ELR (cell line): ENCODE results near the gene MX2.
"Not testable (repeated sequence)": the region's sequence is repeated elsewhere in the genome, so short reads cannot be mapped to it uniquely, and the experiment has no call there.

Experiments used
- DNase-seq: peaks from one replicate; pipeline ENCODE4 v3.0.0-alpha.2; 2015; ENCODE audit warnings: low read depth

Gene MX2

DNA sequence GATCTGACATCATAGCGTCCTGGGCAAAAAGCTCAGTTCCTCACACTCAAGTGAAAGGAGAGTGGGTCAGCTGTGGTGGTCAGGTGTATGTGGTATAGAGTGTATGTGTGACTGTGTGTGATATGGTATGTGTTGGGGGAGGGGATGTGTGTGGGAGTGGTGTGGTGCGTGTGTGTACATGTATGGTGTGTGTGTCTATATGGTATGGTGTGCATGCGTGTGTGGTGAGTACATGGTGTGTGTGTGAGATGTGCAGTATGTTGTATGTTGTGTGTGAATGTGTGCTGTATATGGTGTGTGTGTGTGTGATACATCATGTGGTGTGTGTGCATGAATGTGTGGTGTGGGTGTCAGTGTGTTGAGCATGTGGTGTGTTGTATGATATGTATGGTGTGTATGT lies 24.3 kb upstream of the MX2 start:
- DNase-seq, result no peak

DNA sequence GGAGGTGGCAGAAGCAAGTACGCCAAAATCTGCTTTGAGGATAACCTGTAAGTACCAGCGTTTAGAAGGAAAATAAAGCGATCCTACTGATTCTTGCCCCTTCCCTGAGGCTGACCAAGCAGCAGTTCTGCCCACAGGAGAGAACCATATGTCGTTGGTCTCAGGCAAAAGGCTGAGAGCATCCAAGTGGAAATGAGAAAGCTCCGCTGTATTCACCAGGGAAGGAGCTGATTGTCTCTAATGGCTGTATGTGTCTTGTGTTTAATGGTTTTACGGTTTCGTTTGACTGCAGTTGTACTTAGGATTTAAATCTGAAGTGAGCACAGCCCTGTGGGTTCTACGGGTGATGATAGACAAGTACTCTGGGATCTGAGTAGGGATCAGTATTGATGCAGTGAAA lies 23.4 kb upstream of the MX2 start:
- DNase-seq, result no peak

DNA sequence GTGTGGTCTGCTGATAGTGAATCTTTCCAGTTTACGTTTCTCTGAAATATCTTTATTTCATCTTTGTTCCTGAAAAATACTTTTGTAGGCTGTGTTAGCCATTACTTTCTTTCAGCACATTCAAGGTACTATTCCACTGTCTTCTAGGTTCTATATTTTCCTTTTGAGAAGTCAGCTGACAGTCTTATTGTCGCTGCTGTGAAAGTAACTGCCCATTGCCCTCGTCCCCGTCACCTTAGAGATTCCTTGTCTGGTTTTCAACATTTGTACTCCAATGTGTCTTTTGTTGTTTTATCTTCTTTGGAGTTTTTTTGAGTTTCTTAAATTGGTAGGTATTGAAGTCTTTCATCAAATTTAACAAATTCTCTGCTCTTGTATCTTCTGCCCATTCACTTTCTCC lies 19.8 kb upstream of the MX2 start:
- DNase-seq, result no peak

DNA sequence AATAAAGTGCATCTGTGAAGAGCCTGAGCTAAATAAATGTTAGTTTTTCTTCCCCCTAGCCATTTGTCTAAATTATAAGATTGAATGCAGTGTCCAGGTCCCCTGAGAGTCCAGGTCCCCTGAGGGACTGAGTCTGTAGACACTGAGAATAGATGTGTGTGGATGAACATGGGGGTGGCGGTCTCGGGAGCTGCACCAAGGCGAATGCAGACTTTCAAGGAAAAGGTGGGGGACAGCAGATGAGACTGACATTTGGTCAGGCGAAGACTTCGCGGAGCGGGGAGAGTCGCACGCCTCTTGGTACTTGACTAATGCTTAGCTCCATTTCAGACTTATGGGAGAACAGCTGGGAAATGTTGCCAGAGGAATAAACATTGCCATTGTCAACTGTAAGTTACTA lies 17.7 kb upstream of the MX2 start:
- DNase-seq, result no peak

DNA sequence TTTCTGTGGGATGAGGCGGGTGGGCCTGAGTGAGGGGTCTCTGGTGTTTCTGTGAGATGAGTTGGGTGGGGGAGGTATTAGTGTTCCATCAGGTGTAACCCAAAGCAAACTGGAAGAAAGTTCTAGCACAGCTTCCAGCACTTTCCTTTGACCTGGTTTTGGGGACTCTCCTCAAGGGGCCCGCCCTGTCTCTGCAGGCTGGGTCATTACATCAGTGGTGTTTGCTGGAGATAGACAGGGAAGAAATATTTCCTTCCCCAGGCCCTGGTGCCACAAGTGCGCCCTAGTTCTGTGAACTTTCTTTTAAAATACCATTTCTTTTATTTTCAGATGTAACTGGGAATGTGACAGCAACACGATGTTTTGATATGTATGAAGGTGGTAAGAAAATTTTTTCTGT lies 16.5 kb upstream of the MX2 start:
- no peak for DNase-seq

DNA sequence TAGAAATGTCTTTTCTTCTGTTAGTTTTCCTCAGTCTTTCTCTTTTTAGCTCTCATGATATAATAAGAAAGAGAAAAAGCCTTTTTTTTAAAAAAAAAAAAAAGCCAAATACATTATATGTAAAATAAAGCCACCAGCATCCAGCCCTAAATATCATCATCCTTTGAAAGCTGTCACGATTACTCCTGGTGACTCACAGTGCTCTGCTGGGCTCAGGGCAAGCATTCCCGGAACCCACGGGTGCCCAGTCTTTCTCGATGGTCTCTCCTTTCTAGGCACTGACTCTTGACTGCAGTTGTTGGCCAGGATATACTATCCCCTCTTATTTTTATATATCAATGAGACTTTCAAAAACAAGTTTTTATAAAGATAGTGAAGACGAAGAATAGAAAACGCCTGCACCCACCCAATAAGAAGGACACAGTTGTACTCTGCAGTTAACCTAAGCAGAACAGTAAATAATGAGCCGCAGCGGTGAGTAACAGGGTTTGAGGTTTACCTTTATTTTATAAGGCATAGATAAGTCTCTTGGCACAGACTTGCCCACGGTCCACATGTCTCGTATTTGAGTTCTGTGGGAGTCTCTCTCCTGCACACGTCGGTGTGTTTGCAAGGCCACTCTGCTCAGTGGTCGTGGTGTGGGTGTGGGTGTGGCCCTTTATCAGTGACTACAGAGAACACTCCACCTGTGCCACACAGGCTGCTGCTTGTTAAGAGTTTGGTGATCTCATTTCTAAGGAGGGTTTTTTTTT lies 15.7 kb upstream of the MX2 start:
- no peak for DNase-seq

DNA sequence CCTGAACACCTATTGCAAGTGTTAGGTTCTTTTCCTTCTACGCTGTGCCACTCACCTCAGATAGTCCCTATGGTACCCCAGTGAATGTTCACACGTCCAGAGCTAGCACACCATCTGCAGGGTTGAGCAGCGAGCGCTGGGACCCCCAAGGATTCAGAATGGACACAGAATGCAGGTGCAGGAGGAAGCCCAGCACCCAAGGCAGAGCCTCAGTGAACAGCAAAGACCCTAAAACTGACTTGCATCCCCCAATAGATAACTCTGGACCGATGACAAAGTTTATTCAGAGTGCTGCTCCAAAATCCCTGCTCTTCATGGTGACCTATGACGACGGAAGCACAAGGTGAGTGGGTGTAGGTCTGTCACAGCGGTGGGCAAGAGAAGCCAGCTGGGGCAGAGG lies 15.1 kb upstream of the MX2 start:
- no peak for DNase-seq

DNA sequence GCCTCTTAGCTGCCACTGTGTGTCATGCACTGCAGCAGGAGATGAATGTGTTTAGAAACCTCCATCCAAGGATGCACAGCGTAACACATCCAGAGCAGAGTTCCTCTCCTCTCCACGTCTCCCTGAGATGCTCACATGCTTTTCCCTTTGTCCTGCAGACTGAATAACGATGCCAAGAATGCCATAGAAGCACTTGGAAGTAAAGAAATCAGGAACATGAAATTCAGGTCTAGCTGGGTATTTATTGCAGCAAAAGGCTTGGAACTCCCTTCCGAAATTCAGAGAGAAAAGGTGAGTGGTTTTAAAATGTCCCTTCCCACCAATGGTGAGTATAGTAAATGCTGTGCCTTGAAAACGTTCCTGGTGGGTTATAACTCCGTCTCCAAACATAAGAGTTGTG lies 13.4 kb upstream of the MX2 start:
- DNase-seq, result no peak

DNA sequence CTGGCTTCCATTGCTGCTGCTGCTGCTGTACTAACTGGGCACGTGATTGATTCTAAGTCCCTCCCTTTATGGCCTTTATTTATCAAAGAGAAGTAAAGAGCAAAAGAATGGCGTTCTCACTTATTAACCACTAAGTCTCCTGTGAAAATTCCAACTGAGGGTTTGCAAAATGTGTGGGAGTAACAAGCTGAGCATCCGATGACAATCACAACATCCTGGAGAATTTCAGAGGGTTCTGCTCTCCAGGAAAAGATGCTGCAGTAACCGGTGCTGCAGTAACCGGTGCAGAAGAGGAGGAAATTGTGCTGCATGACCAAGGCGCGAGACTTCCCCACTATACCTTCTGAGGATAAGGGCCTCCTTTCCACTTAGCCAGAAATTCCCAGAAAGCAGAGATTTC lies 12.7 kb upstream of the MX2 start:
- DNase-seq, result no peak

DNA sequence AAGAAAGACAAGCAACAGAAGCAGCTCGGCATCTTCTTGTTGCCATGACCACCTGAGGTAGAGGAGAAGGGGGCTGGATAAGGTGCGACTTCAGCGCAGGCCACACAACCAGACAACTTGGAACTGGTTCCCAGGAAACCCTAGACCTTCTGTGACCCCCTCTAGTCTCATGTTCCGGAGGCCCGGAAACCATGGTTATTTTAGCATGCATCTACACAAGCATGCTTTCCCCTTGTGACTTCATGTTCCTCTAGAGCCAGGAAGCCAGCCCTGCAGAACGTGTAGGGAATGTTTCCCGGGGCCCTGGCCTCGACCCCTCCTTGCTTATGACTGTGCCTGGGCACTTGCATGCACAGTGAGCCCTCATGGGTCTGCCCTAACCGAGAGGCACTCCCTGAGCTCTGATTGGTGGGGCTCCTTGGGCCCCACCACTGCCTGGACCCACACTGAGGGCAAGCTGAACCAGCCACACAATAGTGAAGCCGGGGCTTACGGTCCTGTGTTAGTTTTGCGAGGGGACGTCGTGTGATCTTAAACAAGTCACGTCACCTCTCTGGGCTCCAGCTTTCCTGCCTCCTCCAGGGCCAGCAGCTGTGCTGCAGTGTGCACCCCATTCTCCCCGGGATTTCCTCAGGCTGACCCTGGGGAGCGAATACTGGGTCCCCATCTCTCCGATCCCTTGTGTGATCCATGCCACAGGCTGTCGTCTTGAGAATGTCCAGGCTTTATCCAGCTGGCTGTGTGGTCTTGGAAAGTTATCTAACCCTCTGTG lies 12.0 kb upstream of the MX2 start:
- no peak for DNase-seq

DNA sequence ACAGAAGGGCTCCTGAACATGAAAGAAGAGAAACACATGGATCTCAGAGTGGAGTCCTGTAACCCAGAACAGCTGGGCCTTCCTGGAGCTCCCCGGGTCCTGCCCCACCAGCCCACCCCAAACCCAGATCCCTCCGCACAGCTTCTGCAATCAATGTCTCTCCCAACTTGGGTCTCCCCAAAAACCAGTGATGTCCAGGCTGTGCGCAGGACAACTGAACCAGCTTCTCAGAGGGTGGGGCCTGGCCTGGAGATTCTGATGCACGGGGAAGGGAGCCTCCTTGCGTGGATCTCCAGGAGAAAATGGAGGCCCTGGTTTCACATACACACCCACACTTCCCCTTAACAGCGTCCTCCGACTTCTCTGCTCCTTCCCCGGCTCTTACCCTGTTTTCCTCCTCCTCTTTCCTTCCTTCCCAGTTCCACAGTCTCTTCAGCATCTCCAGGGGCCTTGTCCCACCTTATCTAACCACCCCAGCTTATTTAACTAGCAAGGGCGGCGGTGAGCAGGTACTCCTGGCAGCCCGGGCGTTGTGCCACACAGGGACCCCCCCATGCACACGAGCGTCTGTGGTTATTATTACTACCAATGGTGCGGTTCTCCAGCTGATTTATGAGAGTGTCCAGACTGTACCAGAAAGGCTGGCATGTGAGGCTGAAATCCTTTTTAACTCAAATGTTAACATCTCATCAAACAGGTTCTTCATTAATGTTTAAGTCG lies 11.2 kb upstream of the MX2 start:
- no peak for DNase-seq

DNA sequence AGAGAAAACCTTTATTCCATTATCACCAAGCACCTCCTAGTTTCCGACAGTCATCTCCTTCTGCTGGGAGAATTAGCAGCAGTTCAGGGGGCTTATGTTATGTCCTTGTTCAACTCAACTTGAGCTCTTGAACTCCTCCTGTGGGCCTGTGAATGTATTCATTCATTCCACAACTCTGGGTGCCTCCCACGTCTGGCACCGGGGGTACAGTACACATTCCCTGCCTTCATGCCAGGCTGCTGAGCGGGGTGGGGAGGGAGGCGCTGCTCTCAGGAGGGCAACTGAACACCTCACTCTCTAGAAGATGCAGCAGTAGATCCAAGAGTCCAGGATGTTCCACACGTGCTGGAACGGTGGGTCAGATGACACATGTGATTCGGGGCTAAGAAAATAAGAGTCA lies 4.3 kb upstream of the MX2 start:
- no peak for DNase-seq

DNA sequence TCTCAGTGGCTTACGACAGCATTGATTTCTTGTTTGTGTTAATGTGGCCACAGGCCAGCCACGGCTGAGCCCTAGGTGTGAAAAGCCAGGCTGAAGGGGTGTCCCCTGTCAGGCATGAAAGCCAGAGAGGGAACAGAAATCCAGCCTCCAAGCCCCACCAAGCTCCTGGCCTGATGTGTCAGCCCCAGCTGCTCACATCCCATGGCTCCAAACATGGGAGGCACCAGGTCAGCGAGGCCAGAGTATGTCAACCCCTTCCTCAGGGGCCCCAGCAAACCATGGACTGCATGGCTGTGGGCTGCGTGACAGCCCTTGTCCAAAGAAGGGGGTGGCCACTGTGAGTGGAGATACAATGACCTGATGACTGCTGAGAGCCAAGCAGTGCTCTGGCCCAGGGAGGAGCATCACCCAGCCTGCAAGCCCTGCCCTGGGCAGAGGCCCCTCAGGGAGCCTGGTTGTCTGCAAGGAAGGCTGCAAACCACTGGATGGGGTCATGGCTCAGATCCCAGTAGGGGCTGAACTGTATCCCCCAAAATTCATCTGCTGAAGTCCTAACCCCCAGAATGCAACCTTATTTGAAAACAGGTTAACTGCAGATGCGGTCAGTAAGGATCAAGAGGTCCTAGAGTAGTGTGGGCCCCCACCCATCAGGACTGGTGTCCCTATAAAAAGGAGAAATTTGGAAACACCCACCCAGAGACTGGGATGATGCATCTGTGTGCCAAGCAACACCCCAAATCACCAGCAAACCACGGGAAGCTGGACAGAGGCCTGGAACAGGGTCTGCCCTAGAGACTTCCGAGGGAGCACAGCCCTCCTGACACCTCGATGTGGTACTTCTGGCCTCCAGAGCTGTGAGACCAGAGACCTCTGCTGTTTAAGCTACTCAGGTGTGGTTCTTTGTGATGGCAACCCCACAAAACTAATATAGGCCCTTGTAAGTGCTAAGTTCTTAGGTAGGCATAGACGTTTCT lies 3.3 kb upstream of the MX2 start:
- DNase-seq, result no peak

DNA sequence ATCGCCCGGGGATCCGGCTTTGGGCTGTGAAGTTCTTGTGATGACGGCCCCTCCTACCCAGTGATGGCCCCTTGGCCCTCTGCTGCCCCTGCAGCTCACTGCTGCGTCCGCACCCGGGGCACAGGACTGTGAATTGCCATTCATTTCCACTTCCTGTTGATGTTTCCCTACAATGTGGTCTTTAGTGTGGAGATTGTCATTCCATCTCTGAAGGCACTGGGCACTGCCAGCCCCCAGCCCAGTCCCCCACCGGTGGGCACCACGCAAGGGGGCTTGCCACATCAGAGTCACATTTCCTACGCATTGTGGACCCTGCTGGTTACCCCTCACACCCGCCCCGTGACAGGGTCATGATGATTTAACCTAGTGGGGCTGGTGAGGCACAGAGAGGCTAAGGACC lies 2.5 kb upstream of the MX2 start:
- no peak for DNase-seq

DNA sequence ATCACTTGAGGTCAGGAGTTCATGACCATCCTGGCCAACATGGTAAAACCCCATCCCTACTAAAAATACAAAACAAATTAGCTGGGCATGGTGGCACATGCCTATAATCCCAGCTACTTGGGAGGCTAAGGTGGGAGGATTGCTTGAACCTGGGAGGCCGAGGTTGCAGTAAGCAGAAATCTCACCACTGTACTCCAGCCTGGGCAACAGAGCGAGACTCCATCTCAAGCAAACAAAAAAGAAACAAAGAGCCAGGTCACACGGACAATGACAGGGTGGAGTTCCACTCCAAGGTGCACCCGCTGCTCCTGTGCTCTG lies 2.1 kb upstream of the MX2 start:
- DNase-seq, result not testable (repeated sequence)

DNA sequence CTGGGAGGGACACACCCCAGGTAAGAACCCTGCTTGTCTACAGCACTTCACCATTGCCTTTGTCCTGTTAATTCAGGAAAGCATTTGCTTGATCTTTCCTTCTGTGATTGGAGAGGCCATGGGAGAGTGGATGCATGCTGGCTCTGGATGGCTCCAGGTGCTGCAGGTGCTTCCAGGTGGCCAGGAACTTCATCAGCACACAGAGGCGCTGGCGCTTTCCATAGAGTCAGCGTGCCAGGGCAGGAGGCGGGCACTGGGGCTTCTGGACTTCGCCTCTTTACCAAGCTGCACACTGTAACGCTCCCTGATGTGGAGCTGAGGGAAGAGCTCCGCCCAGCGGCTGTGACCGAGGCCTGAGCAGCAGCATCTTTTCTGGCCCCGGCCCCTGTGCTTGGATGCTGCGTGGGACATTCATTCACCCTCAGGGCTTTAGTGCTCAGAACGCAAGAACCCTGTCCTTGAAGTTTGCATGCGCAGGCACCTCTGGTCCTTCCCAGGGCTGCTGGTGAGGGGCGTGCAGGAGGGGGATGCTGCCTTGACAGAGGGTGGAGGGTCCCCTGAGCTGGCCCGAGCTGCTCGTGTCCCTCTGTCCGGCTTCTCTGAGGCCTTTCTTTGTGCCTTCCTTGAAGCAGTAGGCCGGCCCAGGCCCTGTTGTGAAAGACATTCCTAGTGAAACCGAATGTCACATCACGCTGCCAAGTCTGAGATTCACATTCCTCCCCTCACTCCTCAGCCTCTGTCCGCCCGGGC lies 1.6 kb upstream of the MX2 start:
- DNase-seq, result no peak

DNA sequence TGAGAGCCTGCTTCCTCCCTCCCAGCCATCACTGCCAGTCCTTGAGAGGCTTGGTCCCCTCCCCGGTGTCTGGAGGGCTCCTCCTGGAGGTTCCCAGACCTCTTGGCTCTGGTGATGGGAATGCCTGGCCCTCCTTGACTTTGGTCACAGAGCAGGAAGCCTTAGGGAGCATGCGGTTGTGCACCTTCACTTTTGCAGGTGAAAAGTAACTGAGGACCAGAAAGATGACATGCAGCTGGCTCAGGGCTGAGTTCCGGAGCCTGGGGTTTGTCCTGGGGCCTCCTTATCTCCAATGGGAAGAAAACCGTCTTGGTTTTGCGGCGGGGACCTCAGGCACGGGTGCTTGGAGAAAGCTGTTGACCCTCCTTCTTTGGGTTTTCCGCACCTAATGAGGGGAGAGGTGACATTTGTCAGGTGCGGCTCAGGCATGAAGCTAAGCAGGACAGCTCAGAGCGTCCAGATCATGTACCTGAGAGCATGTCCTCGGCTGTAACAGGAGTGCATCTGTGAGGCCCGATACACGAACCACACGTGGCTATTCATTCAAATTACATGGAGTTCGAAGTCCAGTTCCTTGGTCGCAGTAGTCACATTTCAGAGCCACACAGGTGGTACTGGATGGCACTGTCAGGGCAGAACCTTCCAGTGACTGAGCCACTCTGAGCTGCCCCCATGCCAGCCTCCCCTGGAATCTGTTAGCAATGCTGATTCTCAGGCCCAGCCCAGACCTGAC lies 608 bp upstream of the MX2 start:
- DNase-seq, result no peak

DNA sequence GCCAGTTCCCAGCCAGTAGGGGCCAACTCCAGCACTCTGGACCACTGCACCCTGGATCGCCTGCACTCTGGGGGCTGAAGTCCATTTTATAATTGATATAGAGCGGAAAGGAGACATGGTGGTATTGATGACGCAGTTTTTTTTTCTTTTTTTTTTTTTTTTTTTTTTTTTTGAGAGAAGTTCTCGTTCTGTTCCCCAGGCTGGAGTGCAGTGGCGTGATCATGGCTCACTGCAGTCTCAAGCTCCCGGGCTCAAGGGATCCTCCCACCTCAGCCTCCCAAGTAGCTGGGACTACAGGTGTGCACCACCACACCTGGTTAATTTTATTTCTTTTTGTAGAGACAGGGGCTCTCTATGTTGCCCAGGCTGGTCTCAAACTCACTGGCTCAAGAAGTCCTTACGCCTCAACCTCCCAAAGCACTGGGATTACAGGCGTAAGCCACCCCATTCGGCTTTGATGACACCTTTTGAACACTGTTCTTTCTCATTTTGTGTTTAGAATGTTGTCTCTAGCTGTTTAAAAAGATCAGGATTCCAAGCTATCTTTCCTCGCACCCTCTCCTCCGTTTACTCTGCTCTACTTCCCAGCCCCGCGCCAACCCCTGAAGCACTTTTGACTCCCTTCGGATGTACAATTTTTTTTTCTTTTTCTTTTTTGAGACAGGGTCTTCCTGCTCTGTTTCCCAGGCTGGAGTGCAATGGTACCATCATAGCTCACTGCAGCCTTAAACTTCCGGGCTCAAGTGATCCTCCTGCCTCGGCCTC lies 960 bp downstream of the MX2 start:
- DNase-seq, result no peak

DNA sequence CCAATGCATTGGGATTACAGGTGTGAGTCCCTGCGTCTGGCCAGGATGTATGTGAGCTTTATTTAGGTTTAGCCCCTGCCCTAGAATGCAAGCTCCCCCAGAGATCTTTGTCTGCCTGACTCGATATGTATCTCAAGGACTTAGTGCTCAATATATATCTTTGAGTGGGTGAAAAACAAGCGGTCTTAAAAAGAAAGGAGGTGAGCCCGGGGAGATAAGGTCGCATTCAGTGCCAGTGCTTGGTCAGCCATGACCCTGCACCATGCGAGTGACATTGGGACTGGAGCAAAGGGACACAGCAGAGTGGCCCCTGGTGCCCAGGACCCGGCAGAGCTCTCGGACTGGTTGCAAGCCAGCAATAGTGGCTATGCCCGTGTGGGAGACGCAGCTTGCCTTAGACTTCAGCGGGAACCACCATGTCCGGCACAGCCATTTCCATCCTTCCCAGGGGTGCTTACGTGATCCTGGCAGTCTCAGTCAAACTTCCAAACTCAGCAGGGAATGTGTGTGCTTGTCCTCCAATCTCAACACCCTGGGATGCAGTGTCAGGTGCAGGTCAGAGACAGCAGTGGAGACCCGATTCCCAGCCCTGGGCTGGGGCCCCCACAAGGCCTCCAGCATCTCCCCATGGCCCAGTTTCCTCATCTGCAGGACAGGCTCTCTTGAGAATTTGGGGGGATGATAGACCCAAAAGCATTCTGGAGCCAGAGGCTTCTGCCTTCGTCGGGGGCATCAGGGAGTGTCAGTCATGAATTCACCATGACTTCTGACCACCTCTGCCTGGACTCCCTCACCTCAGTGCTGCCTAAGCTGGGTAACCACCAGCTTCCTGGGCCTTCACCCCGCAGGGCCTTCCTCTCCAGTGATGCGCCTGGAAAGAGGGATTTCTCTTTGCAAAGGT lies 1.8 kb downstream of the MX2 start:
- no peak for DNase-seq
